Sigmoid colon (tissue), 3 donors: ENCODE measurements around the gene IFIT1.

ENCODE experiments used
- POLR2A ChIP-seq, 2 donors: fragments of 450-650 bp; IDR thresholded peaks; one replicate each; pipeline ENCODE4 v1.6.1; 2016; ENCODE audit warnings: antibody characterized with exemption in 2 of 2, mild to moderate bottlenecking in 2 of 2, moderate library complexity in 2 of 2
- TF ChIP-seq, protein P1 (sequence below), 4 experiments: fragments of 450-650 bp in 3 of 4; fragments of 200-600 bp in 1 of 4; IDR thresholded peaks; one replicate each; pipeline ENCODE4 v1.5.1; 2016 to 2019; ENCODE audit warnings: antibody characterized with exemption in 4 of 4, mild to moderate bottlenecking in 3 of 4, moderate library complexity in 2 of 4

DNA sequence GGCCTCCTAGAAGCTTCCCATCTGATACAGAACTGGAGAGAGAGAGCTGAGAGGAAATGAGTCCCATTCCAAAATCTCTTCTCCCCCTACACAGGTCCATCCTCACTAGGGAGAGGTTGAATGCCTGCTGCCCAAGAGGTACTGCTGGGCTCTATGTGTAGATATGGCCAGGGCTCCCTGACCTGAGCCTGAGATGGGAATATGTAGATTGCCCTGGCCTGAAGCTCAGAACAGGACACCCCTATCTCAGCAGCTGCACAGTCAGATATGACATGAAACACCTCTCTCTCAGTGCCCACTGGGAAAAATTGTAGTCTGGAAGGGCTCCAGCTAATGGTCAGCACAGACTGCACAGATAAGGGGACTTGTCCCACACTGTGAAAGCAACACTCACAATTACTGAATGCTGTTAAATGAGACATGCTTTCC, 17.7 kb upstream of the IFIT1 start:
- no peak for TF ChIP-seq POLR2A (IDR thresholded peaks at IDR 0.05)
- TF ChIP-seq, protein P1, sequence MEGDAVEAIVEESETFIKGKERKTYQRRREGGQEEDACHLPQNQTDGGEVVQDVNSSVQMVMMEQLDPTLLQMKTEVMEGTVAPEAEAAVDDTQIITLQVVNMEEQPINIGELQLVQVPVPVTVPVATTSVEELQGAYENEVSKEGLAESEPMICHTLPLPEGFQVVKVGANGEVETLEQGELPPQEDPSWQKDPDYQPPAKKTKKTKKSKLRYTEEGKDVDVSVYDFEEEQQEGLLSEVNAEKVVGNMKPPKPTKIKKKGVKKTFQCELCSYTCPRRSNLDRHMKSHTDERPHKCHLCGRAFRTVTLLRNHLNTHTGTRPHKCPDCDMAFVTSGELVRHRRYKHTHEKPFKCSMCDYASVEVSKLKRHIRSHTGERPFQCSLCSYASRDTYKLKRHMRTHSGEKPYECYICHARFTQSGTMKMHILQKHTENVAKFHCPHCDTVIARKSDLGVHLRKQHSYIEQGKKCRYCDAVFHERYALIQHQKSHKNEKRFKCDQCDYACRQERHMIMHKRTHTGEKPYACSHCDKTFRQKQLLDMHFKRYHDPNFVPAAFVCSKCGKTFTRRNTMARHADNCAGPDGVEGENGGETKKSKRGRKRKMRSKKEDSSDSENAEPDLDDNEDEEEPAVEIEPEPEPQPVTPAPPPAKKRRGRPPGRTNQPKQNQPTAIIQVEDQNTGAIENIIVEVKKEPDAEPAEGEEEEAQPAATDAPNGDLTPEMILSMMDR (IDR thresholded peaks at IDR 0.05): no peak
